K562 (cell line): Measurements from ENCODE around the gene GRWD1. TPM values are rescaled to one million over a fixed set of nuclear protein-coding genes. Genes with fewer than 3 reads are reported as not detected.
A peak's percentile ranks its signal among the peaks of the same experiment; 100 is the strongest.

Source experiments
- FOXA3 ChIP-seq, 2 experiments: fragments of 450-650 bp in 1 of 2; sonication (generic) in 1 of 2; formaldehyde crosslinking; IDR thresholded peaks in 1 of 2; conservative IDR thresholded peaks in 1 of 2; 2 replicates each; pipeline versions ENCODE4 v1.4.0 to v1.8.0; 2020 to 2022; ENCODE audit warnings: mild to moderate bottlenecking in 2 of 2, missing genetic modification reagents in 1 of 2
- FOXK1 ChIP-seq: sonication (generic); formaldehyde crosslinking; IDR thresholded peaks from 2 replicates; pipeline ENCODE4 v1.8.0; 2022; ENCODE audit warnings: missing genetic modification reagents, mild to moderate bottlenecking, borderline replicate concordance
- HCFC1 ChIP-seq: IDR thresholded peaks from 2 replicates; pipeline ENCODE4 v1.6.1; 2012; ENCODE audit warnings: low read depth, low read length, improper control_type of control experiment
- HMGN3 ChIP-seq: IDR thresholded peaks from 2 replicates; pipeline ENCODE4 v1.6.1; 2011; ENCODE audit warnings: borderline replicate concordance, low read depth, mild to moderate bottlenecking, mixed read lengths, low read length; ENCODE audit not compliant: insufficient read length; ENCODE audit errors: extremely low read depth
- KDM1A ChIP-seq, 2 experiments: fragments of 450-650 bp; IDR thresholded peaks; 2 replicates each; pipeline ENCODE4 v1.6.1; 2016; ENCODE audit warnings: mild to moderate bottlenecking in 2 of 2
- KLF13 ChIP-seq: fragments of 450-650 bp; IDR thresholded peaks from 2 replicates; pipeline ENCODE4 v1.6.1; 2016; ENCODE audit warnings: missing genetic modification characterization, low read depth, mild to moderate bottlenecking, missing compliant biosample characterization, moderate library complexity, borderline replicate concordance
- RBFOX2 ChIP-seq: fragments of 200-400 bp; formaldehyde crosslinking; IDR thresholded peaks from 2 replicates; pipeline ENCODE4 v1.6.1; 2017; ENCODE audit warnings: low read depth, mild to moderate bottlenecking, low read length, moderate library complexity
- U2AF2 ChIP-seq: fragments of 200-400 bp; formaldehyde crosslinking; optimal IDR thresholded peaks from 2 replicates; pipeline ENCODE3; 2017; ENCODE audit warnings: low read depth, mild to moderate bottlenecking, low read length
- ZNF253 ChIP-seq: fragments of 250-450 bp; sonication (Bioruptor Pico); conservative IDR thresholded peaks from 2 replicates; pipeline ENCODE4 v1.6.1; 2021; ENCODE audit warnings: mild to moderate bottlenecking
- ZNF586 ChIP-seq: fragments of 450-650 bp; formaldehyde crosslinking; conservative IDR thresholded peaks from 2 replicates; pipeline ENCODE4 v1.4.0; 2020; ENCODE audit warnings: mild to moderate bottlenecking, moderate library complexity
- polyA plus RNA-seq, 8 experiments: library from polyadenylated mRNA; depleted of rRNA in 4 of 8; stranded (reverse) in 5 of 8; unstranded in 3 of 8; fragments of >200 nt; fragmentation: Nextera tagmentation in 2 of 8; fragmentation: Illumina TruSeq in 1 of 8; extraction: Ambion mirVana in 2 of 8; extraction: Trizol in 1 of 8; gene quantifications; 2 replicates each; pipeline versions ENCODE4 v1.2.1 to v1.2.3, GENCODE V29; 2011 to 2014; ENCODE audit warnings: inconsistent platforms in 1 of 8, missing spikeins in 1 of 8
- total RNA-seq, 7 experiments: library from RNA; depleted of rRNA in 6 of 7; stranded (reverse); fragments of >200 nt in 6 of 7; fragmentation: Illumina TruSeq in 2 of 7; extraction: Trizol in 2 of 7; gene quantifications; 2 replicates each; pipeline versions ENCODE4 v1.2.1 to v1.2.3, GENCODE V29; 2011 to 2021; ENCODE audit warnings: low replicate concordance in 1 of 7
- TF ChIP-seq, protein P1 (sequence below): fragments of 450-650 bp; IDR thresholded peaks from 2 replicates; pipeline ENCODE4 v1.6.1; 2016; ENCODE audit warnings: low read depth, mild to moderate bottlenecking, moderate library complexity
- TF ChIP-seq, protein P2 (sequence below): IDR thresholded peaks from 2 replicates; pipeline ENCODE4 v1.6.1; 2014; ENCODE audit warnings: antibody characterized with exemption
- TF ChIP-seq, protein P3 (sequence below), 2 experiments: IDR thresholded peaks; 2 replicates each; pipeline ENCODE4 v1.6.1; 2011; ENCODE audit warnings: borderline replicate concordance in 1 of 2, control low read depth in 1 of 2, low read depth in 1 of 2, low read length in 1 of 2, mild to moderate bottlenecking in 1 of 2, mixed read lengths in 1 of 2, moderate library complexity in 1 of 2; ENCODE audit not compliant: insufficient read depth in 1 of 2, insufficient read length in 1 of 2, poor library complexity in 1 of 2, severe bottlenecking in 1 of 2; ENCODE audit errors: extremely low read depth in 1 of 2
- TF ChIP-seq, protein P4 (sequence below): fragments of 450-650 bp; formaldehyde crosslinking; IDR thresholded peaks from 2 replicates; pipeline ENCODE4 v1.4.0; 2020; ENCODE audit warnings: mild to moderate bottlenecking, mixed read lengths
- TF ChIP-seq, protein P5 (sequence below): sonication (generic); formaldehyde crosslinking; IDR thresholded peaks from 2 replicates; pipeline ENCODE4 v1.8.0; 2022; ENCODE audit warnings: mild to moderate bottlenecking, missing genetic modification reagents

GRWD1 gene
- total and polyA plus RNA-seq, 9 of the 15 experiments (the other 6 are each of a cell fraction or from before 2014, with no cell fraction given) = 1.5 to 87.2 (median 24.5) TPM

DNA sequence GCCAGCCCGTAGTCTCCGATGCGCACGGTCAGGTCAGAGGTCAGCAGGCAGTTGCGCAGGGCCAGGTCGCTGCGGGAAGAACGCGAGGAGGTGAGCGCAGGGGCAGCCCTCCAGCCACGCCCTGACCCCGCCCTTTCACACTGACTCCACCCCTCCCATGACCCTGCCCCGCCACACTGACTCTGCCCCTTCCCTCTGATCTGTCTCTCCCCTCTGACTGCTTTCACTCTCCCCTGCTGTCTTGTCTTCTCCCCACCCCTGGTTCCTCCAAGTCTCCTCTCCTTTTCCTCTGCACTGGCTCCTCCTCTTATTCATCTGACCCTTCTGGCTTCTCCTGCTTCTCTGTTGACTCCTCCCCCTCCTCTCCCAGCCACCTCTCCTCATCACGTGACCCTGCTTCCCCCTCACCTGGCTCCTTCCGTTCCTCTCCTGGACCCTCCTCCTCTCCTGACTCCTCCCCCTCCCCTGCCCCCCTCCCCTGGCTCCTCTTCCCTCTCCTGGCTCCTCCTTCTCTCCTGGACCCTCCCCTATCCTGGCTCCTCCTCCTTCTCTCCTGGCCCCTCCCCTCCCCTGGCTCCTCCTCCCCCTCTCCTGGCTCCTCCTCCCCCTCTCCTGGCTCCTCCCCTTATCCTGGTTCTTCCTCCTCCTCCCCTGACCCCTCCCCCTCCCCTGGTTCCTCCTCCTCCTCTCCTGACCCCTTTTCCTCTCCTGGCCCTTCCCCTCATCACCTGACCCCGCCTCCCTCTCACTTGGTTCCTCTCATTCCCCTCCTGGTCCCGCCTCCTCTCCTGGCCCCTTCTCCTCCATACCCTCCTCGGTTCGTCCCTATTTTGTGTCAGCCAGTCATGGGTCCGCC lies 55.9 kb downstream of the GRWD1 start (continued):
- TF ChIP-seq, protein P1, sequence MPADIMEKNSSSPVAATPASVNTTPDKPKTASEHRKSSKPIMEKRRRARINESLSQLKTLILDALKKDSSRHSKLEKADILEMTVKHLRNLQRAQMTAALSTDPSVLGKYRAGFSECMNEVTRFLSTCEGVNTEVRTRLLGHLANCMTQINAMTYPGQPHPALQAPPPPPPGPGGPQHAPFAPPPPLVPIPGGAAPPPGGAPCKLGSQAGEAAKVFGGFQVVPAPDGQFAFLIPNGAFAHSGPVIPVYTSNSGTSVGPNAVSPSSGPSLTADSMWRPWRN = peak; percentile 16; the same call in 1 of the 2 replicates
- TF ChIP-seq FOXK1 (no peak), U2AF2 (no peak), FOXA3 (CRISPR knock-in tag; conservative IDR thresholded peaks at IDR 0.05 in 1 of 2, IDR thresholded peaks at IDR 0.05 in 1 of 2) (no peak), HCFC1 (no peak), RBFOX2 (no peak; the same call in none of the 2 replicates), KLF13 (tag) (no peak), ZNF253 (CRISPR knock-in tag) (no peak), KDM1A (IDR thresholded peaks at IDR 0.05) (no peak), HMGN3 (no peak), ZNF586 (CRISPR knock-in tag) (no peak)
- TF ChIP-seq, protein P2, sequence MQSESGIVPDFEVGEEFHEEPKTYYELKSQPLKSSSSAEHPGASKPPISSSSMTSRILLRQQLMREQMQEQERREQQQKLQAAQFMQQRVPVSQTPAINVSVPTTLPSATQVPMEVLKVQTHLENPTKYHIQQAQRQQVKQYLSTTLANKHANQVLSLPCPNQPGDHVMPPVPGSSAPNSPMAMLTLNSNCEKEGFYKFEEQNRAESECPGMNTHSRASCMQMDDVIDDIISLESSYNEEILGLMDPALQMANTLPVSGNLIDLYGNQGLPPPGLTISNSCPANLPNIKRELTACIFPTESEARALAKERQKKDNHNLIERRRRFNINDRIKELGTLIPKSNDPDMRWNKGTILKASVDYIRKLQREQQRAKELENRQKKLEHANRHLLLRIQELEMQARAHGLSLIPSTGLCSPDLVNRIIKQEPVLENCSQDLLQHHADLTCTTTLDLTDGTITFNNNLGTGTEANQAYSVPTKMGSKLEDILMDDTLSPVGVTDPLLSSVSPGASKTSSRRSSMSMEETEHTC = peak; percentile 54; the same call in 1 of the 2 replicates
- TF ChIP-seq, protein P3, sequence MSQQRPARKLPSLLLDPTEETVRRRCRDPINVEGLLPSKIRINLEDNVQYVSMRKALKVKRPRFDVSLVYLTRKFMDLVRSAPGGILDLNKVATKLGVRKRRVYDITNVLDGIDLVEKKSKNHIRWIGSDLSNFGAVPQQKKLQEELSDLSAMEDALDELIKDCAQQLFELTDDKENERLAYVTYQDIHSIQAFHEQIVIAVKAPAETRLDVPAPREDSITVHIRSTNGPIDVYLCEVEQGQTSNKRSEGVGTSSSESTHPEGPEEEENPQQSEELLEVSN (IDR thresholded peaks at IDR 0.05; ENCODE audit: borderline replicate concordance in 1 of 2, extremely low read depth in 1 of 2, insufficient read depth in 1 of 2, insufficient read length in 1 of 2, low read depth in 1 of 2, low read length in 1 of 2, poor library complexity in 1 of 2, severe bottlenecking in 1 of 2) = no peak
- TF ChIP-seq, protein P4, sequence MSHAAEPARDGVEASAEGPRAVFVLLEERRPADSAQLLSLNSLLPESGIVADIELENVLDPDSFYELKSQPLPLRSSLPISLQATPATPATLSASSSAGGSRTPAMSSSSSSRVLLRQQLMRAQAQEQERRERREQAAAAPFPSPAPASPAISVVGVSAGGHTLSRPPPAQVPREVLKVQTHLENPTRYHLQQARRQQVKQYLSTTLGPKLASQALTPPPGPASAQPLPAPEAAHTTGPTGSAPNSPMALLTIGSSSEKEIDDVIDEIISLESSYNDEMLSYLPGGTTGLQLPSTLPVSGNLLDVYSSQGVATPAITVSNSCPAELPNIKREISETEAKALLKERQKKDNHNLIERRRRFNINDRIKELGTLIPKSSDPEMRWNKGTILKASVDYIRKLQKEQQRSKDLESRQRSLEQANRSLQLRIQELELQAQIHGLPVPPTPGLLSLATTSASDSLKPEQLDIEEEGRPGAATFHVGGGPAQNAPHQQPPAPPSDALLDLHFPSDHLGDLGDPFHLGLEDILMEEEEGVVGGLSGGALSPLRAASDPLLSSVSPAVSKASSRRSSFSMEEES (CRISPR knock-in tag) = peak; percentile 98
- TF ChIP-seq, protein P5, sequence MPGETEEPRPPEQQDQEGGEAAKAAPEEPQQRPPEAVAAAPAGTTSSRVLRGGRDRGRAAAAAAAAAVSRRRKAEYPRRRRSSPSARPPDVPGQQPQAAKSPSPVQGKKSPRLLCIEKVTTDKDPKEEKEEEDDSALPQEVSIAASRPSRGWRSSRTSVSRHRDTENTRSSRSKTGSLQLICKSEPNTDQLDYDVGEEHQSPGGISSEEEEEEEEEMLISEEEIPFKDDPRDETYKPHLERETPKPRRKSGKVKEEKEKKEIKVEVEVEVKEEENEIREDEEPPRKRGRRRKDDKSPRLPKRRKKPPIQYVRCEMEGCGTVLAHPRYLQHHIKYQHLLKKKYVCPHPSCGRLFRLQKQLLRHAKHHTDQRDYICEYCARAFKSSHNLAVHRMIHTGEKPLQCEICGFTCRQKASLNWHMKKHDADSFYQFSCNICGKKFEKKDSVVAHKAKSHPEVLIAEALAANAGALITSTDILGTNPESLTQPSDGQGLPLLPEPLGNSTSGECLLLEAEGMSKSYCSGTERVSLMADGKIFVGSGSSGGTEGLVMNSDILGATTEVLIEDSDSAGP (CRISPR knock-in tag) = no peak
